Measurements from ENCODE around the gene IQSEC1.

DNA sequence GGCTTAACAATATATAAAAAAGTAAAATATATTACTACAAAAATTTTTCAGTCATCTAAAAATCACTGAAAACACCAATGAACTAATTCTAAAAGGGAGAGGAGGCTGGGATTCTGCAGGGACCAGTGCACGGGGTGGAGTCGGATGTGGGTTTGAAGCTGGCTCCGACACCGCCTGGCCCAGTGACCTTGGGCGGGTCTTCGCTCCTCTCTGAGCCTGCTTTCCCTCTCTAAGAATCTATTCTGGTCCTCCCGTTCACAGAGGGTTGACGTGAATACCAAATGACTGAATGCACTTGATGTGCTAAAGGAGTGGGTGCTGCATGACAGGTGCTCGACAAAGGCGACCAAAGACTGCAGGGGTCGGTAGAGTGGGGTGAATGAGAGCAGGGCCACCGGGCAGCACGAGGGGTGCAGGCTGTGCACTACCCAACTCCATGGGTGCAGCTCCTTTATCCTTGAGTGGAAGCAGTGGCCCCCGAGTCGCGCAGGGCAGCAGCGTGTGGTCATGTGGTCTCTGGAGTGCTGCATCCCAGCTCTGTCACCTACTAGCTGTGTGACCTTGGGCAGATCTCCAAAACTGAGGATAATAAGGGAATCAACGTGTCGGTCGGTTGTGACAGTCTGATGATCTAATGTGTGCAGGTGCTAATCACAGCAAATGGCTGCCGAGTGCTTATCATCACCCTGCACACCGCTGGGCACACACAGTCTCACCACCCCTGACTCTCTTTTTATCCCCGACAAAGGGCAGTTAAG is 8.6 kb upstream of the IQSEC1 start:
- TF ChIP-seq POLR2A (IDR thresholded peaks at IDR 0.05) (no peak), EP300 (IDR thresholded peaks at IDR 0.05) (no peak)
- TF ChIP-seq, protein P1, sequence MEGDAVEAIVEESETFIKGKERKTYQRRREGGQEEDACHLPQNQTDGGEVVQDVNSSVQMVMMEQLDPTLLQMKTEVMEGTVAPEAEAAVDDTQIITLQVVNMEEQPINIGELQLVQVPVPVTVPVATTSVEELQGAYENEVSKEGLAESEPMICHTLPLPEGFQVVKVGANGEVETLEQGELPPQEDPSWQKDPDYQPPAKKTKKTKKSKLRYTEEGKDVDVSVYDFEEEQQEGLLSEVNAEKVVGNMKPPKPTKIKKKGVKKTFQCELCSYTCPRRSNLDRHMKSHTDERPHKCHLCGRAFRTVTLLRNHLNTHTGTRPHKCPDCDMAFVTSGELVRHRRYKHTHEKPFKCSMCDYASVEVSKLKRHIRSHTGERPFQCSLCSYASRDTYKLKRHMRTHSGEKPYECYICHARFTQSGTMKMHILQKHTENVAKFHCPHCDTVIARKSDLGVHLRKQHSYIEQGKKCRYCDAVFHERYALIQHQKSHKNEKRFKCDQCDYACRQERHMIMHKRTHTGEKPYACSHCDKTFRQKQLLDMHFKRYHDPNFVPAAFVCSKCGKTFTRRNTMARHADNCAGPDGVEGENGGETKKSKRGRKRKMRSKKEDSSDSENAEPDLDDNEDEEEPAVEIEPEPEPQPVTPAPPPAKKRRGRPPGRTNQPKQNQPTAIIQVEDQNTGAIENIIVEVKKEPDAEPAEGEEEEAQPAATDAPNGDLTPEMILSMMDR (IDR thresholded peaks at IDR 0.05): no peak

Data from sigmoid colon (tissue), 4 donors.